Muscle layer of colon (tissue), 2 donors: Measurements from ENCODE around the gene TICRR.

Experiments used
- H3K27ac ChIP-seq: one replicate; pipeline ENCODE4 v1.7.0; 2013; ENCODE audit warnings: low read depth, mild to moderate bottlenecking, low read length, moderate library complexity
- H3K27me3 ChIP-seq, 2 donors: one replicate each; pipeline ENCODE4 v1.7.0; 2013; ENCODE audit warnings: low read length in 2 of 2, mild to moderate bottlenecking in 2 of 2; ENCODE audit not compliant: insufficient read depth in 2 of 2, control insufficient read depth in 1 of 2
- H3K36me3 ChIP-seq: one replicate; pipeline ENCODE4 v1.7.0; 2013; ENCODE audit warnings: mild to moderate bottlenecking, low read length; ENCODE audit not compliant: insufficient read depth
- H3K4me1 ChIP-seq: one replicate; pipeline ENCODE4 v1.7.0; 2013; ENCODE audit warnings: mild to moderate bottlenecking, low read length; ENCODE audit not compliant: insufficient read depth
- H3K4me3 ChIP-seq, 2 donors: one replicate each; pipeline ENCODE4 v1.7.0; 2013; ENCODE audit warnings: low read length in 2 of 2, low read depth in 1 of 2, mild to moderate bottlenecking in 1 of 2, moderate library complexity in 1 of 2
- H3K9ac ChIP-seq: one replicate; pipeline ENCODE4 v1.7.0; 2013; ENCODE audit warnings: low read length
- H3K9me3 ChIP-seq: one replicate; pipeline ENCODE4 v1.7.0; 2013; ENCODE audit warnings: mild to moderate bottlenecking, low read length
- donor health status: abdominal sarcoma.
- donor health status: Adenocarcinoma of cecum.

The TICRR gene

DNA sequence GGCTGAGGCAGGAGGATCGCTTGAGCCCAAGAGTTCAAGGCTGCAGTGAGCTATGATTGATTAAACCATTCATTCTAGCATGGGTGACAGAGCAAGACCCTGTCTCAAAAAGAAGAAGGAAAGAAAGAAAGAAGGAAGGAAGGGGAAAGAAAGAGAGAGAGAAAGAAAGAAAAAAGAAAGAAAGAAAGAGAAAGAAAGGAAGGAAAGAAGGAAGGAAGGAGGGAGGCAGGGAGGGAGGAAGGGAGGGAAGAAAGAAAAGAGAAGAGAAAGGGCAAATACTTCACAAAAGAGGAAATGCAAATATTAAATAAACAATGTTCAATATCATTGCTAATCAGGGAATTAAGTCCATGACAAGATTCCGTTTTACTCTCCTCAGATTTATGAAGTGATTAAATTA, 84.0 kb downstream of the TICRR start:
- Histone ChIP-seq H3K9ac (no peak overlapping the region), H3K4me3 (no peak overlapping the region), H3K27me3 (no peaks in the 10 kb centered on the region)

DNA sequence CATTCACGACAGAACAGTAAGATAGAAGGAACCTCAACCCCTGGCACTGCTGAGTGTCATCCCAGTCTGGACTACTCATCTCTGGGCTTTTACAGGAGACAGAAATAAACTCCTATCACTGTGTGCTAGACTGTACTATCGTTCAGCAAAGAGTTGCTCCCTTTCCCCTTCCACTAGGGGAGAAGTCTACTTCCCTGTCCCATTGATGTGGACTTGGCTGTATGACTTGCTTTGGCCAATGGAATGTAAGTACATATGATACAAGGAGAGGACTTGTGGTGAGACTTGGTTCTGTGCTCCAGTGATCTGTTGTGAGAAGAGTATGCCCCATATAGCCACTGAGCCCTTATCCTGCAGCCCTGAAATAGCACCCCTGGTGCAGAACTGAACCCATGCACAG, 85.3 kb downstream of the TICRR start:
- H3K27ac ChIP-seq = no peak overlapping the region
- no peak overlapping the region for H3K4me3 ChIP-seq
- peaks cover 9% of the 10 kb centered on the region for H3K4me1 ChIP-seq
- H3K9ac ChIP-seq = no peak overlapping the region
- H3K36me3 ChIP-seq = no peaks in the 10 kb centered on the region
- H3K27me3 ChIP-seq = no peaks in the 10 kb centered on the region
- H3K9me3 ChIP-seq = no peaks in the 10 kb centered on the region

More for the DNA sequence above, 84.0 kb downstream of the TICRR start:
- Histone ChIP-seq H3K9me3 (no peaks in the 10 kb centered on the region), H3K36me3 (no peaks in the 10 kb centered on the region), H3K27ac (no peak overlapping the region), H3K4me1 (peaks cover 8% of the 10 kb centered on the region)

GRCh38 chr15:89662893-89663626, 87.8 kb downstream of the TICRR start:
- Histone ChIP-seq H3K27me3 (no peaks in the 10 kb centered on the region), H3K9ac (no peak overlapping the region), H3K4me3 (no peak overlapping the region), H3K4me1 (peaks cover 9% of the 10 kb centered on the region), H3K36me3 (no peaks in the 10 kb centered on the region), H3K27ac (no peak overlapping the region), H3K9me3 (no peaks in the 10 kb centered on the region)

DNA sequence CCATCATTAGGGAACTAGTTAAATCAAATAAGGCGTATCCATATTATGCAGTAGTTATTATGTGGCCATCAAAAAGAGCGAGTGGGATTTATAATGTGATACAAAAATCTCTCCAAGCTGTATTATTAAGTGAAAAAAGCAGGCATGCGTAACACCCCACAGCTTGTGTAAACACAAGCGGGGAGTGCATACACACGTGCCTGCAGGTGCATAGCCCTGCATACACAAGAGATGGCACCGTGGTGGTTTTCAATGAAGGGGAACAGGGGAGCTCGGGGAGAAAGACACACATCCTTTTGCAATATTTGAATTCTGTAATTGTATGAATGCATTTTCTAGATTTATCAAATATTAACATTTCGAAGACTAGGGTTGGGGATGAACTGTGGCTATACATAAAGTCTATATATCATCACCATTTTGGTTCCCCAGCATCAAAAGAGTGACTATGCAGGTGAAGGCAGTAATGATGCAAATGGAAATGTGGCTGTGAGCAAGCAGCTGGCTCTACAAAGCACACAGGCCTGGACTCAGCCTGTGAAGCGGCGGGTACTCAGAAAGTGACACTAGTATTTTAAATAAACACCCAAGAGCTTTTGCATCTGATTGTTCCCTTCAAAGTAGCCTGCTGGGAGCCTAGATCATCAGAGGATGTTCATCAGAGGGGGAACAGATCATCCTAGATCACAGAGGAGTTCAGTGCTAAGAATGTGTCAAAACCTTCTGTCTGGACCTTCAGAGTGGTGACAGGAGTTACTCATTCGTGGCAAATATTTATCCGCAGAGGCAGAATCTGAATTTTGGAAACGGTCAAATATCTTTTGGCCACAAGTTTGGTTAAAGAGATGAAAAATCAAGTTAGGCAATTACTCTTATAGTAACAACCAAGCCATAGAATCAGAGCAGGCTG, 89.4 kb downstream of the TICRR start:
- Histone ChIP-seq H3K4me3 (no peak overlapping the region), H3K36me3 (no peaks in the 10 kb centered on the region), H3K27me3 (no peaks in the 10 kb centered on the region), H3K9ac (no peak overlapping the region), H3K9me3 (no peaks in the 10 kb centered on the region), H3K27ac (no peak overlapping the region), H3K4me1 (peaks cover 9% of the 10 kb centered on the region)

DNA sequence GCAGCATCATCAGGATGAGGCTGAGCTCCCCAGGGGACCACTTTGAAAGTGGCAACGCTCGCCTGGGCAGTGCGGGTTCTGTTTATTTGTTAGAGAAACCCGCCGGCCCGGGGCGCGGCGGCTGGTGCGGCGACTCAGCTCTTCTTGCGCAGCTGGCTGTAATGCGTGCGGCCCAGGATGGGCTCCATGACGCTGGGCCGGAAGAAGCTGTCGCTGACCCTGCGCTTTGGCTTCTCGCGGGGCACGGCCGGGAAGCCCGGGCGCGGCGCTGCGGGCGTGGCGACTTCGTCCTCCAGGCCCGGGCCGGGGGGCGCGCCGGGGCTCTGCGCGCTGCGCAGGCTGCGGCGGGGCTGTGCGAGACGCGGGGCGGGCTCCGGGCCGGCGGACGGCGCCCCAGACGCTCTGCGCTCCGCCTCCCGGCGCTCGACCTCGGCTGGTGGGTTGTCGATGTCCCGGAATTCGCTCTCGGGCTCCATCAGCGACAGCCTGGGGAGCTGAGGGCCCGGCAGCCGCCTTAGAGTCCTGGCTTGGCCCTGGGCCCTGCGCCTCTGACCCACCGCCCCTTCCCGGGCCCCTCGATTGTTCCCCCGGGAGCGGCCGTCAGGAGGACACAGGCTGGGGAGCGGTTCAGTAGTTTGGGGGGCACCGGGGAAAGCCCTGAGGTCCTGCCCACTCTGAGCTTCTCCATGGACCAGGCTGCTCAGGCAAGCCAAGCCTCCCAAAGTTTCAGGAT, 90.3 kb downstream of the TICRR start:
- peaks cover 9% of the 10 kb centered on the region for H3K4me1 ChIP-seq
- H3K4me3 ChIP-seq = peak overlapping the region; percentile 23 to 49
- no peaks in the 10 kb centered on the region for H3K9me3 ChIP-seq
- no peaks in the 10 kb centered on the region for H3K27me3 ChIP-seq
- no peaks in the 10 kb centered on the region for H3K36me3 ChIP-seq
- H3K27ac ChIP-seq = peak overlapping the region; percentile 80
- no peak overlapping the region for H3K9ac ChIP-seq

DNA sequence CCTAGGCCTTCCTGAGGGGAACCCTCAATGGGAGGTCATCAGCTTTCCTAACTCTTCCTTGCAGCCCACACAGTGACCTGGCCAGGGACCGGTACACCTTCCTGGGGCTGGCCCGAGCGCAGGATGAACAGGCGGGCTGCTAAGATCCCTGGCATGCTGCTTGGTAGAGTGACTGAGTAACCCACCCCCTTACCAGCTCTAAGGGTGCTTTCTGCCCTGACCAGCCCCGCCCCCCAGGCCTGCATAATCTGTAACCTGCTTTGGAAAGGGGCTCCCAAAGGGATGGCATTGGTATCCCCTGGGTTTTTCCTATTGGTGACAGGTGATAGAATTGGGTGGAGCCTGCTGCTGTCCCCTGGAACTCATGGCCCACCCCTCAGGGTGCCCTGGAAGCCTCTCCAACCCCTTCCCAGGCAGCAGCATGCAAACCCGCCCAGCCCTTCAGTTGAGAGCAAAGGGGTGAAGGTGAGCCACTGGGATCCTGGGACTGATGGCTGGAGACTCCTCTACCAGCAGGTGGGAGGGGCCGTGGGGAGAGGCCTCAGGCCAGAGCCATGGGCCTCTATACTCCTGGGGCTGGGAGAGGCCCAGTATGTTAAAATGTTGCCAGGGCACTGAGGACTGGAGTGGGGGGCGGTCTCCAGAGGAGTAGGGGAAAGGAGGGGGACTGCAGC, 91.1 kb downstream of the TICRR start:
- no peak overlapping the region for H3K9ac ChIP-seq
- H3K4me1 ChIP-seq = peaks cover 9% of the 10 kb centered on the region
- H3K27me3 ChIP-seq = no peaks in the 10 kb centered on the region
- H3K4me3 ChIP-seq = peak overlapping the region; percentile 23 to 47
- no peaks in the 10 kb centered on the region for H3K36me3 ChIP-seq
- H3K27ac ChIP-seq = peak overlapping the region; percentile 80
- no peaks in the 10 kb centered on the region for H3K9me3 ChIP-seq

DNA sequence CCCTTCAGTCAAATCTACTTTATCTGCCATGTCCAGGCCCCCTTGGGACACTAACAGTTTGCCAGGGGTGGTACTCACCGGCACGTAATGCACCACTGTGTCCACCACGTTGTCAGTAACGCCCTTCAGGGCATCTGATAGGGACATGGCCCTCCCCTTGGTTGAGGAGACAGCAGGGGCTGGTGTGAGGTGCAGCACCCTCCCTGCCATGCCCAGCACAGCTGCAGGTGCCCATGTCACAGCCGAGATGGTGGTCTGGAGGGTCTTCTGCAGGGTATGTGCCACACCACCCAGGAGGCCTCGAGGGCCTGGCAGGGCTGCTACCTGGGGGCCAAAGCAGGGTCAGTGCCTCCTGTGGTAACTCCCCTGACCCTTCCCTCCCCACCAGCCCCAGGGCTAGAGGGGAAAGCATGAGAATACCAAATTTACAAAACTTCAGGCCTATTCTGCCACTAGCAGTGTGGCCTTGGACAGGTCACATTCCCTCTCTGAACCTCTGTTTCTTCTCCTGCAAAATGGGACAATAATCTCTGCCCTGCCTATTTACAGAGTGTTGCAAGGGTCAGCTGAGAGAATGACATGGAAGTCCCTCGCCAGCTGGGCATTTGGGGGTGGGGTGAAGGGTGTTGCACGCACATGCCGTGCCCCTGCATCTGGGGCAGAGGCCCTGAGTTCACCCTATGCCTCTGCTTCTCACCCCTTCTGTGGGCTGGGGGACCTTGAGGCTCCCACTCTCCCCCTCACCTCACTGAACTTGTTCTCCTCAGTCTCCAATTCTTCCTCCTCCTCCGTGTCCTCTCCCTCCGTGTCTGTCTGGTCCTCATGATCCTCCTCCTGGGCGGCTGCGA, 91.8 kb downstream of the TICRR start:
- no peaks in the 10 kb centered on the region for H3K36me3 ChIP-seq
- peaks cover 9% of the 10 kb centered on the region for H3K4me1 ChIP-seq
- no peaks in the 10 kb centered on the region for H3K27me3 ChIP-seq
- H3K4me3 ChIP-seq = no peak overlapping the region
- no peak overlapping the region for H3K9ac ChIP-seq
- H3K27ac ChIP-seq = no peak overlapping the region
- no peaks in the 10 kb centered on the region for H3K9me3 ChIP-seq

DNA sequence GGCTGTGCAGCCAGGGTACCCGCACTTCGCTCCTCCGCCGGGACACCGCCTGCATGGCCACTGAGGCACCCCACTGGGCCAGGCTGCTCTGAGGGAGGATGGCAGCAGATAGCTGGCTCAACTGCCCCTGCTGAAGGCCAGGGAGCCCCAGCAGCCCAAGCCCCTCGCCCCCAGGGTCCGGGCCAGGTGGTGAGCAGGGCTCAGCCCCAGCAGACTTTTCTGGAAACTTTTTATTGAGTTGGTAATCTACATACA, 92.4 kb downstream of the TICRR start:
- Histone ChIP-seq H3K4me1 (peaks cover 13% of the 10 kb centered on the region), H3K27ac (no peak overlapping the region), H3K9me3 (no peaks in the 10 kb centered on the region), H3K4me3 (no peak overlapping the region), H3K27me3 (no peaks in the 10 kb centered on the region), H3K36me3 (no peaks in the 10 kb centered on the region), H3K9ac (no peak overlapping the region)

- Histone ChIP-seq H3K4me3 (no peak overlapping the region), H3K27ac (no peak overlapping the region), H3K9me3 (no peaks in the 10 kb centered on the region), H3K9ac (no peak overlapping the region), H3K4me1 (peaks cover 14% of the 10 kb centered on the region), H3K27me3 (no peaks in the 10 kb centered on the region), H3K36me3 (no peaks in the 10 kb centered on the region)
Observed at GRCh38 chr15:89668171-89668570, 92.9 kb downstream of the TICRR start.

GRCh38 chr15:89669309-89669865, 94.1 kb downstream of the TICRR start:
- Histone ChIP-seq H3K4me1 (peaks cover 13% of the 10 kb centered on the region), H3K36me3 (no peaks in the 10 kb centered on the region), H3K9ac (no peak overlapping the region), H3K9me3 (no peaks in the 10 kb centered on the region), H3K27me3 (no peaks in the 10 kb centered on the region), H3K27ac (no peak overlapping the region), H3K4me3 (no peak overlapping the region)
